Eye (tissue), 1 donor: ENCODE data around the gene FANCG.
A peak's percentile ranks its signal among the peaks of the same experiment; 100 is the strongest.

Experiments used
- DNase-seq: peaks from one replicate; pipeline ENCODE4 v3.0.0-alpha.2; 2015

FANCG gene

DNA sequence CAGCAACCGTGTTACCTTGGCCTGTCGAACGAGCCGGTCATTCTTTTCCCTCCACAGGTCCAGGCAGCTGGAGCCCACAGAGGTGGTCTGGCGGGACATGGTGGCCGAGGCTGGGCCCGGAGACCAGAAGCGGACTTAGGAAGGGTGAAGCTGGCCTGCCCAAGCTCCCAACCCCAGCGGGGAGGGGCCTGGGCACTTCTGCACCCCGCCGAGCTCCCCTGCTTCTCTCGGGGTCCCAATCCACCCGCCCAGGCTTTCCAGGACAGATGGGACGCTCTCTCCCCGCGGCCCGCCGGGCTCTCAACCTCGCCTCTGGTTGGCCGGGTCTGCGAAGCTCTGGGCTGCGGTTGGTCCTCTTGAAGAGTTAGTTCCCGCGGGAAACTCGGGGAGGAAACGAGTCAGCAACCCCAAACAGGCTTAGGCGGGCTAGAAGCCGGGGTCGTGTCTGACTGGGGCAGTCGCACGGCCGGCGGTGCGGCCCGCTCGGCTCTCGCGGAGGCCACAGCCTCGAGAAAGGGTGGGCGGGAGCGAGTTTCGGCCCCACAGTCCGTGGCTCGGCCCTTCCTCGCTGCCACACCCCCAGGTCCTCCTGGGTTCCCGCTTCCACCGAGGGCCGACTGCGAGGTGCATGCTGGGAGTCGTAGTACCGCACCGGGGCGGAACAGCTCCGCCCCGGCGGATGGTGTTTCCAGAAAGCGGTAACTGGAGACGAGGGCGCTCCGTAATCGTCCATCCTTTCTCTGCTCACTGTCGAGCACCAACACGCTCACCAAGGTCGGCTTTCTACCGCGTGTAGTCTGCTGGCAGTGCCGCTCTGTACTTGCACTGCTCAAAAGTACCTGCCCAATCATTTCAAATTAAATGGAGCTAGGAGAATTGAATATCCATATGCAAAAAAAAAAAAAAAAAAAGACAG lies at the start of gene FANCG:
FANCG (minus strand) TSS at position 517 of the 916 bp plus-strand sequence; CDS start at position 99, 418 bp downstream.
- peak; percentile 97 for DNase-seq

DNA sequence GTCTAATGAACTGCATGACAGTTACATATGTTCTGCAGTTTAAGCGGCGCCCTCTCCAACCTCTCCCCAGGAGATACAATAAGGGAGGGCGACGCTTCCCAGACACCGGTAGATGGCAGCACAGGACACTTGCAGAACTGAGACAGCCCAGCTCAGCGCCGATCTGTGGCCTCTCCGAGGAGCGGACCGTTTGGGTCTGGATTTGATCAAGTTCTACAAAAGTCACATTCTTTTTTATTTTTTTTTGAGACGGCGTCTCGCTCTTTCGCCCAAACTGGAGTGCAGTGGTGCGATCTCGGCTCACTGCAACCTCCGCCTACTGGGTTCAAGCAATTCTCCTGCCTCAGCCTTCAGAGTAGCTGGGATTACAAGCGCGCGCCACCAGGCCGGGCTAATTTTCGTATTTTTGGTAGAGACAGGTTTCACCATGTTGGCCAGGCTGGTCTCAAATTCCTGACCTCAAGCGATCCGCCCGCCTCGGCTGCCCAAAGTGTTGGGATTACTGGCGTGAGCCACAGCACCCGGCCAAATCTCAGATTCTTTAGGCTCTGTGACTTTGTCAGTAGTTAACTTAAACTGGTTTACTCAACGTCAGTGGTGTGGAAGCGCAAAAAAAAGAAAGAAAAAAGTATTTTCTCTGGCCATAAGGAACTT lies 37.3 kb upstream of the FANCG start:
- DNase-seq = peak; percentile 98

DNA sequence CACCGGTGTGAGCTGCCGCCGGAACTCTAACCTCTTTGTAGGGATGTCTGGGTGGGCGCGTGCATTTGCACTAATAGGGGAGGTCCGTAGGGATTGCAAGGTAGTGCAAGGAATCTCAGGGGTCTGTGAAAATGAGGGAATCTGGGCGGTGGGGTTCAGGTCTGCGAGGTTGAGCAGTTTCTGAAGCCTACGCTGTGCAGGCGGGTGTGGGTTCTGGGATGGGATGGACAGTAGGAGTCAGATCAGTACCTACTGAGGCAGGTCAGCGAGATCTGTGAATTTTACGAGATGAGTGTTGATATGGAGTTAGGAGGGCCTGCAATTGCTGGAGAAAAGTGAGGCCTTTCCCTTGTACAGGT lies 36.8 kb upstream of the FANCG start:
- DNase-seq = no peak

DNA sequence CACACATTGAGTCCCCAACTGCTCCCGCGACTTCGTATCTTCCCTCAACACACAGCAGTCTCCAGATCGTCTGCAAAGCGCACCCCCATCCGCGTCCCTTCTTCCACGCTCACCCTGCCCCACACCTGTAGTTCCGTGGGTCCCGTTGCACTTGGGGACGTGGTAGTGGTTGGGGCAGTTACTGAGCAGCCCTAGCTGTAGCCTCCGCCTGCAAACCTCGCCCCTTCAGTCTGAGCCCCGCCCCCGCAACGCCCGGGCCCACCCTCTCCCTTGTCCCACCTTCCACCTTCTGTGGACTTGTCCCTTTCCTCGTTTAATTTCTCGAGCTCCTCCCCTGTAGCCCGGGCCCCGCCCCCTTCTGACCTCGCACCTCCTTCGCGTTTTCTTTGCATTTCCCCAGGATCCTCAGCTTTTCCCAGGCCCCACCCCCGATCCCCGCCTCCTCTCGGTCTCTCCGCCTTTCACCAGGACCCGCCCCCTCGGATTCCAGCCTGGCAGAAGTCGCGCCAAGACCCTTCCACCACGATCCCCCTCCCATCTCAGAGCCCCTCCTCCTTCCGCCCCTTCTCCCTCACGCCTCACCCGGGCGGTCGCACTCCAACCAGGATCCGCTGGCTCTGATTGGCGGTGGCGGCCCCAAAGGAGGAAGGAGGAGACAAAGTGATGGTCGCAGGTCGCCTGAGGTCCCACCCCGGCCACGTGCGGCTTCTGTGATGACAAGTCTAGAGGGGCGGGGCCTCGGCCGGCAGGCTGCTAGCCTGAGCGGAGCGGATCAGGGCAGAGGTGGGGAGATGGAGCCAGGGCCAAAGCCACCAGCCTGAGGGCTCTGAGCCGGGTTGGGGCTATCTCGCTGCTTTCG lies 36.2 kb upstream of the FANCG start, which contains the start of gene ATOSB:
ATOSB (minus strand) TSS at position 183 of the 859 bp plus-strand sequence. CDS start 7,588 bp downstream, outside the sequence.
- DNase-seq = peak; percentile 99

DNA sequence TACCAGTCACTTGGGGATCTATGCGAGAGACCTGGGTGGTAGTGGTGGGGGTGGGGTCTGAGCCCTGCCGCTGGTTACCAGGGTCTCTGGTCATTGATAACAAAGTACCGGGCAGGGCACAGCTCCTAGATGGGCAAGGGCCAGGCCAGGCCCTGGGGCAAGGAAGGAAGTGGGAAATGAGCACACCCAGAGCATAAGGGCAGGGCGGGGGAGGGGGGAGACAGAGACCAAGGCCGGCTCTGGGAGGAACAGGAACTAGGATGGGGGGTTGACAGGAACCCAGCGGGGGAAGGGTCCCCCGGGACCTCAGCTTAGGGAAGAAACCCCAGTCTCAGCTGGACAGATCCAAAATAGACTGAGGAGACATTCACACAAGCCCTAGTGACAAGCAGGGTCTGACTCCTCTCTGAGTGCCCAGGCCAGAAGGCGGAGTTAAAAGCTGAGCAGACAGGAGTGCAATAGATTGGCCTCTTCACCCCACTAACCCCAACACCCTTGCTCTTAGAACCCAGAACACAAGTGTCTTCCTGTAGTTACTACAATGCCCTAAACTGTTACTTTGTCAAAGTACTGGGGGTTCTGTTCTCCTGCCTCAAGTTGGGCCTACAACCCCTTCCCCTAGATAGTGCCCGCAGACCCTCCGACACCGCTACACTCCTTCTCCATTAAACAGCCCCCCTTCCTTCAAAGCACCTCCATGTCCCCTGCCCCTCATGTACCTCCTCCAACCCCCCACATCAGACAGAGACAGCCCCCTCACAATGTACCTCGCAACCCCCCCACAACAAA lies 35.3 kb upstream of the FANCG start:
- peak; percentile 66 for DNase-seq

DNA sequence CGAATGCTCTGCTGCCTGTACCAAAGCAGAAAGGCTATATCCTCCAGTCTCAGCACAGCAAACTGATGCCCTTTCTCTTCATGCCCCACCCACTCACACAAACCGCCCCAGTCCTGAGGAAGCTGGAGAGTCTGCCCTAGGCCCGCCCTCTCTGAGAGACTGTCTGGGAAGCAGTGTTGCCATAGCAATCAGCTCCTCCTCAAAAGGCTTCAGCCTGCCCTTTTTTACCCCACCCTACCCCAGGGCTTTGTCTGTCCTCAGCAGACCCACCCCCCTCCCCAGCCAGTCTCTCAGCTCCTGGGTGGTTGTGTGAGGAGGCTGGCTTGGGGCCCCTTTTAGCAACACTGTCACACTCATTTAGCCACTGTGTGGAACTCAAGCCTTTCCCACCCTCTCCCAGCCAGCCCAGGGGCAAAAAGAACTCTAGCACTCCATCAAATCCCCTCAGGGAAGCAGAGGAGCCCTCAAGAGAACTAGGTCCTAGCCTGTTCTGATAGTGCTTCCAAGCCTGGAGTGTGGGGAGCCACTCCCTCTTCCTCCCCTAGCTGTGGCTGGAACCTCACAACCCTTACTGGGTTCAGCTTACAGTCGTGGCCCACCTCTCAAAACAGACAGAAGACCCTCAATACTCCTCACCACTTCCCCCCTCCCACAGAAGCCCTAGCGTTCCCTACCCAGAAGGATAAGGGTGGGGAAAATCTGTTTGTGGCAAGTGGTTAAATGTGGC lies 34.5 kb upstream of the FANCG start:
- DNase-seq = peak; percentile 96

DNA sequence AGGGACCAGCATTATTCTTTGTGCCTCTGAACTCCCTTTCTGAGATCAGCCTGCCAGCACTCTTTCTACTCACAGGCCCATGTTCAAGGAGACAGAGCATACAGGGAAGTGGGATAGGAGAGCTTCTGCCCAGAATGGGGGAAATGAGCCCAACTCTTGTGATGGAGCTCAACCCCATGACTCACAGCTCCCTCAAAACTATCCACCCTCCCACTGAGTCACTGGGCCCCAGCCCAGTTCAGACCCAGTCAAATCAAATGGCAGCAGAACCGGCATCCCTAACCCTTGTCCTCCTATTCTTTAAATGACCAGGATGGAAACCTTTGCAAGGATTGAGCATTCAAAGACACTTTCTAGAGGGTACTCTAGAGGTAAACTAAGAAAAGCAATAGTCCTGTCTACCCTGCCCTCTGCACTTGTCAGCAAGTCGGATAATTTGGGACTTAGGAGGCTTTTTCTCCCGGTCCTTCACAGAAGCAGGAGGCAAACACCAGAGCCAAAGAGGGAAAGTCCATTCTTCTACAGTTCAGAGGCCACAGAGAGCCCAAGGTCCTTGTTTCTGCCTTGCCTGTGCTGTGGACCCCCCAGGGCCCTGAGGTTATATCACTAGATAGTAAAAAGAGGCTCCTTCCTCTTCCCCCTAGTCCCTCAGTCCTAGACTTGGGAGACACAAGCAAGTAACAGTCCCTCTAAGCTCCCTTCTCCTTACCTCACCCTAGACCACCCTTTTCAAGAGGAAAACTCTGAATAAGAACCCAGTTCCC lies 32.7 kb upstream of the FANCG start:
- no peak for DNase-seq

DNA sequence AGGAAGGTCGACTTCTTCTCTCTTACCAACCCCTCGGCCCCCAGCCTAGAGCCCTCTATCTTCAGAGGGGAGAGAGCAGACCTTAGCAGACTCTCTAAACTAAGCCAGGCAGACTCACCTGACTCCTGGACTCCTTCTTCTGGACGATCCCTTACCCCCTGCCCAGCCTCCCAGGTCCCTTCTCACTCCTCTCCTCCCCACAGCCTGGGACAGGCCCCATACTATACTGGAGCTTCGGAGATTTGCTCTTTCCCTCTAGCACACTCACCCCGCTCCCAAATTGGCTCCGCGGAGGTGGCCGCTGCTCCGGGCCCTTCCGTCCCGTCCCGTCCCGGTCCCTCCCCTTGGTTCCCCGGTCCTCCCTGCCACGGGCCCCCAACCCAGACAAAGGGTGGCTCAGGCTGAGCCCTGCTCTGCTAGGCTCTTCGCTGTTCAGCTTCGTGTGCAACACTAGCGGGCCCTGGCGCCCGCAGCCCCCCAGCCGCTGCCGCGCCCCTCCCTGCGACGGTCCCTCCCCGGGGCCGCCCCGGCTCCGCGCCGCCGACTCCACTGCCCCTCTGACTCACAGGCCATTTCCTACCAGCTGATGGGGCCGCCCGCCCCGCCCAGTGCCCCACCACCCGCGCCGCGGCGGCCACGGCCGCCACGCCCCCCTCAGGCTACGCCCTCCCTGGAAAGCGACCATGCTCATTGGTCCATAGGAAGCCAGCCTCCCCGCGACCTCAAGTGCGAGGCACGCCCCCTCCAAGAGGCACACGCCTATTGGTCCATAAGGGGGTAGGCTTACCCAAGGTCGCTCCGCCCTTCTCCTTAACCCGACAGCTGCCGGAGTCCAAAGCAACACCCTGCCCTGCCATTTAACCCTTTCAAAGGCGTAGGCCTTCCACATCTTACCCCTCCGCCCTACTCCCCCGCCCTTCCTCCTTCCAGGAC lies 31.5 kb upstream of the FANCG start:
- DNase-seq = peak; percentile 98

DNA sequence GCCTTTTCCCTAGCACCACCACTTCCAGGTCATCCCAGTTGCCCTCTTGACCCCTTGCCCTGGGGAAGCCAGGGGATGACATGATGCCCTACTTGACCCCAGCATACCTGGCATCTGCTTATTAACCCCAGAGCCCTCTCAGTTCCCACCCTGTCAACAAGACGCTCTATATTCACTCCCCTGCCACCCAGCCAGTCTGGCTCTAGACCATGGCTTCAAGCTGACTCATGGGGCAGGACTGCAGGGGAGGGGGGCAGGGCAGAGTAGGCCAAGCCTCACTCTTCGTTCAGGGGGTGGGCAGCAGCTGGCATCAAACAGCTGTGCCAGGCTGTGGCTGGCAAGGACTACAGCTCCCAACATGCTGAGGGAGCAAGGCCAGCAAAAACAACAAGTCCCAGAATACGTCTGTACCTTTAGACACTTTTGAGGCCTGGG lies 30.6 kb upstream of the FANCG start:
- no peak for DNase-seq

DNA sequence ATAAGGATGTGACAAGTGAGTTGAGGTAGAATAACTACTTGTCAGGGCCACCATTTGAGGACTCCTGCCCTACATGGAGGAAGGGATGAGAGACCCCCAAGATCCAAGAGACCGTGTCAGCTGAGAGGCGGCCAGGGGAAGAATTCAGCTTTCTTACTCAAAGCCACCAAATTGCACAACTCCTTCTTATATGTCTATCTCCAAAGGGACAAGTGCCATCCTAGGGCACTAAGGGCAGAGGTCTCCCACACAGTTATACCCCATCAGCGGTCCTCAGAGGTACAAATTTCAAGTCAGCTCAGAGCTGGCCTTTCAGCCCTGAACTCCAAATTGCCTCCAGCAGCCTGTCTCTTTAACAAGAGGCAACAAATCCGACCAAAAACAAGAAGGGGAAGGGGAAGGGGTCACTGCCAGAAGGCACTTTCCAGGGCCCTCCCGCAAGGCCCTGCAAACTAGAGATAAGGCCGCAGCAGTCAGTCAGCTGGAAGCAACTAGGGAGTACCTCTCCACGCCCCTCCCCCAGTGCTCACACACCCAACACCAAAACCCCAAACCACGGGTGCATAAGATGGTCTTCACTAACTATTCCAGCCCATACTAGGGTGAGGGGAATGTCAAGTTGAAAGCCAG lies 29.3 kb upstream of the FANCG start:
- no peak for DNase-seq

DNA sequence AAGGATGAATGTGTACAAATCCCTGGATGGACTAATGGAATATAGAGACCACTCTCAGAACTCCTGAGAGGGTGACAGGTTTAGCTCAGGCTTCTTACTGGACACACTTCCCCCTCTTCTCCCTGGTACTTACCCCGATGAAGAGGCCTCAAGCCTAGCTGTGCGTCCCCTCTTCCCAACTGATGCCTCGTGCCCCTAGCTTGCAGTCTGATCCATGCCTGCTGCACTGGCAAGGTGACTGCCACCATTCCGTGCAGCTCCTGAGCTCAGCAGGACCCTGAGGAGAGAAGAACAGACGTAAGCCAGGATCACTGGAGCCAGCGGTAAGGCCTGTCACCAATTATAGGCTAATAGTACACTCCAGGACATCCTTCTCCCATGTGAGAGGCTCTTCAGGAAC lies 28.7 kb upstream of the FANCG start:
- DNase-seq = no peak

DNA sequence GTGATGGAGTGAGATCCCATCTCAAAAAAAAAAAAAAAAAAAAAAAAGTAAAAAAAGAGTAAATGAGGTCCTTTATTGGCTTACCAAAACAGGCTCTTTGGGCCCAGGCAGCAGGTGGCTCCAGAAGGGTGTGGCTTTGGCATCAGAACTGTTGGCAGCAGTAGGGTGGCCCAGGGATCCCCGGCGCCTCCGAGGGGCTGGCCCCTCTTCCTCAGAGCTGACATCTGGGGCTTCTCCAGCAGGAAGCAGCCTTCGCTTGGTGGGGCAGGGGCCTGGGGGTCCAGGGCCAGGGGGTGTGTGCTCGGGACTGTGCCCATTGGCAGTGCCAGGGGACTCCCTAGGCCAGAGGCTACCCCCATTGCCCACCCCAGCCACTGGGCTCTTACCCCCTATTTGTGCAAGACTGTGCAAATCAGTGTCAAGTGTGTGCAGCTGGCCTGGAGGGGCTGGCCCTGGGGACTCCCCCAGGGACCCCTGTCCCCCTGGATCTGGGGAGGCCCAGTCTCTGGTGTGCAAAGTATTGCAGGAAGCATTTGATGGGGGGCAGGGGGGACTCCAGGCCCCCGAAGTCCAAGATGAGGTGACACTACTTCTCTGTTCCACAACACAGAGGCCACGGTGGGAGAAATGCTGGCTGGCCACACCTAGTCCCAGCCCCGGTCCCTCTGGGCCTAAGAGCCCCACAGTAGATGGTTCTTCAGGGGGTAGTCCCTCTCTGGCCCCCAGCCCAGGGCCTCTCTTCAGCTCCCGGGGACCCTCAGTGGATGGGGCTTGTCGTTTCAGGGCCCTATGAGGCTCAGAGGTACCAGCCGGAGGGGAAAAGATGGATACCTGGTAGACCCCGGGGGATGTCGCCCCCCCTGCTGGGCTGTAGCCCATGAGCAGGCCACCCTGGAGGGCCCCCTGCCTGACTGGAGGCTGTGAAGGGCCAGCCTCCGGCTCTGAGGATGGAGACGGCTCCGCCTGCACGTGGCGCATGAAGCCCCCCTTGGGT lies 27.9 kb upstream of the FANCG start:
- DNase-seq = no peak

DNA sequence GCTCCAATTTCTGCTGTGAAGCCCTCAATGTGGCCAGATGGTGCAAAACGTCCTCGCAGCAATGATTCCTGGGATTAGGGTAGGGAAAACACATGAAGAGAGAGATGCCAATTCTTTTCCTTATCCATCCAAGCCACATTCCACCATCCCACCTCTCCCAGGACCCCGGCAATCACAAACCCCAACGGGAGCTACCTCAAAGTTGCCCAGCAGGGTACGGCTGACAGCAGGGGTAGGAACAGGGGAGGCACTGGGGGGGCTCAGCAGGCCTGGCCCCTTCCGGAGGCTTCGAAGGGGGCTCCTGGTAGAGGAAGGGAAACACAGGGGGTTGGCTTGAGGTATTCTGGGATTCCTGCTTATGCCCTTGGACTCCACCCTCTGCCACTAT lies 26.6 kb upstream of the FANCG start:
- no peak for DNase-seq

DNA sequence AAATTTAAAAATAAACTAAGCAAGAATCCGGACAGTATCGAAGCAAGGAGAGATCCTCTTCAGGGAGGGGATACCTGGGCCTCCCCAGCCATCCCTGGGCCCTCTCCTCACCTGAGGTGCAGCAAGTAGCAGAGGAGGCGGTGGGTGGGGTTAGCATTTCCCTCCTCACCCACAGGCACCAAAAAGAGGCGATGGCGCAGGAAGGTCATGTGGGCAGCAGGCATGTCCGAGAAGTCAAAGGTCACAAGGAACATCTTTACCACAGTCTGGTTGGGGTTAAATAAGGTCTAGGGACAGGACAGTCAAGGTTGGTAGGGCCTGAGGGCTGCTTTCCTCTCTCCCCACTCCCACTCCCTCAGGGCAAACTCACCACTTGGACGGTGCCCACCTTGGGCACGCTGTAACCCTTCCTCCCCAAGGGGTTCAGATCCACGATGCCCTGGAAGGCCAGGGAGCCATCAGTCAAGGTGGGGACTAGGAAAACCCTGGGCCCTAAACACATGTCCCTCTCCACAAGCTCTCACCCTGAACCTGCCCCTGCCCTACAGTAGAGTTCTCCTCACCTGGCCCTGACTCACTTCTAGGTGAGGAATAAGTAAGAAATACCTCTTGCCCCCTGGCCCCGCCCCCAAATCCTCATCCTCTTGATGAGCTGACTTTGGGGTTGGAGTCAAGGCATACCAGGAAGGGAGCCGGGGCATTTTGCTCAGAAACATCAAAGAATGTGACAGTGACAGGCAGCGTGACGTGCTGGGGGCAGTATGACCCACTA lies 26.0 kb upstream of the FANCG start:
- DNase-seq = no peak

DNA sequence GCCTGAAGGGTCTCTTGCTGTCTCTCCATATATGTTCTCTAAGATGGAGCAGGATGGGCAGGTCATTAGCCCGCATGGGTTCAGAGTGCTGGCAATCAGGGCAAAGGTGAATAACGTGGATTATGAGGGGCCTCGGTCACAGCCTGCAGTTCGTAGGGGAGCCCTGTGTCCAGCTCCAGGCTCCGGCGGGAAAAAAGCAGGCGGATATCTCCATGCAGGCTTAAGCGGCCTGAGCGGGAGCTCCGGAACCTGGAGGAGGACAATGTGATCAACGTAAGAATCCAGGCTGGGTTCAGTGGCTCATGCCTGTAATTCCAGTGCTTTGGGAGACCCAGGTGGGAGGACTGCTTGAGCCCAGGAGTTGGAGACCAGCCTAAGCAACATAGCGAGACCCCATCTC lies 25.4 kb upstream of the FANCG start:
- no peak for DNase-seq

DNA sequence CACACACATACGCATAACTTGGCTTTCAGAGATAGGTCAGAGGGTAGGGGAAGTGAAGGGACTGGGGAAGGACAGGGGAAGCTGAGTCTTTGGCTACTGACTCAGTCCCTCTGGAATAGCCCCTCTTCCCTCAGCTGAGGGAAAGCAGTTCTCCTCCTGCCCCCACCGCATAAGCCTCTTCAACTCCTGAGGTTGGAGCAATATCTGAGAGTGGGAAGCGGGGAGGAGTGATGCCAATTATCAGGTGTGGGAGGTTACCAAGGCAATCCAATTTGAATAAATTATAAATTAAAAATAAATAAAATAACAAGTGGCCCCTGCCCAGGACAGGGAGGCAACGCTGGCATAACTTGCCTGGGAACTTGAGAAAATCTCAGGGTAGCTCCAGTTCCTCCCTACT lies 24.8 kb upstream of the FANCG start:
- no peak for DNase-seq

DNA sequence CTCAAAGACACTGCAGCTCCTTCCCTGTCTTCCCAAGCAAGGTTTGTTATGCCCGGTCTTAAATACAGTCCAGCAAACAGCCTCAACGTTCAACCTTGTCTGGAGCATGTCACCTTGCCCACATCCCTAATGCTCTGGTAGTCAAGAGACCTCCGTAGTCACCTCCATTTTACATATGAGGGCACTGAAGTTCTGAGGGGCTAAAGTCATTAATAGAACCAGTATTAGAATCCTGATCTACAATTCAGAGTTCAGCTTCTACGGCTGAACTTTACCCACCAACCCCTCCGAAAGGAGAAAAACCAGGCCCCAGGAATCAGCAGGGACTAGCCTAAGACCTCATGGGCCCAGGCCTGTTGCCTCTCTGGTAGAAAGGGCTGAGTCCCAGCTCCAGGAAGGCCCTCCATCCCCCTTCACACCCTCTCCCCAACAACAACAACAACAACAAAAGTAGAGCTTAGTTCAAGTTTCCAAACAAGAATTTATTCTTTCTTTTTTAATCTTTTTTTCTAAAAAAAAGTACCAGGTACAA lies 24.0 kb upstream of the FANCG start:
- no peak for DNase-seq
